Natural killer cell (primary cell): ENCODE data around the gene PCTP. TPM values are rescaled to one million over a fixed set of nuclear protein-coding genes. Genes with fewer than 3 reads are reported as not detected.

Experiments
- ATAC-seq, 3 donors: fragments of 150-1000 bp in 2 of 3; fragments of 200-7000 bp in 1 of 3; cut with Tn5 transposase; 1 replicate in 1 of 3; 2 replicates in 2 of 3; pipeline ENCODE4 v1.10.0; 2021; ENCODE audit warnings: mild to moderate bottlenecking in 2 of 3, moderate library complexity in 2 of 3
- DNase-seq, 2 donors: peaks; one replicate each; pipeline versions ENCODE4 v3.0.0 to v3.0.0-alpha.2; 2013 to 2021; ENCODE audit warnings: mixed read lengths in 1 of 2
- H3K27ac ChIP-seq: one replicate; pipeline ENCODE4 v1.5.1; 2013; ENCODE audit warnings: mild to moderate bottlenecking, low read length
- H3K27me3 ChIP-seq: one replicate; pipeline ENCODE4 v1.6.1; 2013; ENCODE audit warnings: low read length; ENCODE audit not compliant: control insufficient read depth, insufficient read depth
- H3K36me3 ChIP-seq: one replicate; pipeline ENCODE4 v1.6.1; 2013; ENCODE audit warnings: low read length; ENCODE audit not compliant: control insufficient read depth, insufficient read depth
- H3K4me1 ChIP-seq: one replicate; pipeline ENCODE4 v1.6.1; 2013; ENCODE audit warnings: low read length; ENCODE audit not compliant: control insufficient read depth, insufficient read depth
- H3K4me3 ChIP-seq: one replicate; pipeline ENCODE4 v1.5.1; 2013; ENCODE audit warnings: low read length
- H3K9me3 ChIP-seq: one replicate; pipeline ENCODE4 v1.6.1; 2013; ENCODE audit warnings: low read length; ENCODE audit not compliant: control insufficient read depth, insufficient read depth
- H3K27ac Mint-ChIP-seq, 2 donors: one replicate each; pipeline ENCODE4 v1.8.0; 2022; ENCODE audit warnings: mild to moderate bottlenecking in 2 of 2, mixed read lengths in 2 of 2, moderate library complexity in 1 of 2
- H3K27me3 Mint-ChIP-seq, 2 donors: one replicate each; pipeline ENCODE4 v1.8.0; 2022; ENCODE audit warnings: low read depth in 2 of 2, mixed read lengths in 2 of 2
- H3K36me3 Mint-ChIP-seq: one replicate; pipeline ENCODE4 v1.8.0; 2022; ENCODE audit warnings: mixed read lengths
- H3K4me1 Mint-ChIP-seq, 2 donors: one replicate each; pipeline ENCODE4 v1.8.0; 2022; ENCODE audit warnings: mixed read lengths in 2 of 2
- H3K4me3 Mint-ChIP-seq: one replicate; pipeline ENCODE4 v1.8.0; 2022; ENCODE audit warnings: mild to moderate bottlenecking, moderate library complexity, mixed read lengths
- H3K9me3 Mint-ChIP-seq, 2 donors: one replicate each; pipeline ENCODE4 v1.8.0; 2022; ENCODE audit warnings: mixed read lengths in 2 of 2
- WGBS: methylation state at CpG from one replicate; pipeline ENCODE4 v1.1.7; 2013; ENCODE audit warnings: missing lambda C conversion rate; ENCODE audit not compliant: insufficient coverage; 5-methylcytosine and 5-hydroxymethylcytosine counted together
- intact Hi-C: fragments of 100-400 bp; cut with micrococcal nuclease; formaldehyde crosslinking; loops from one replicate; pipeline ENCODE4 v1.14.2; 2022
- total RNA-seq, 4 donors: library from RNA; stranded (reverse); fragments of 120-200 nt in 1 of 4; gene quantifications; one replicate each; pipeline versions ENCODE4 v1.2.3 to v1.2.4, GENCODE V29; 2013 to 2022
- TF ChIP-seq, protein P1 (sequence below): fragments of 200-600 bp; IDR thresholded peaks from one replicate; pipeline ENCODE4 v1.8.0; 2022; ENCODE audit warnings: antibody characterized with exemption

PCTP gene
- total RNA-seq, result 1 to 10 TPM; 6.3 to 9.5 (median 9.2) TPM
- total RNA-seq (2013), result 13.8 TPM

DNA sequence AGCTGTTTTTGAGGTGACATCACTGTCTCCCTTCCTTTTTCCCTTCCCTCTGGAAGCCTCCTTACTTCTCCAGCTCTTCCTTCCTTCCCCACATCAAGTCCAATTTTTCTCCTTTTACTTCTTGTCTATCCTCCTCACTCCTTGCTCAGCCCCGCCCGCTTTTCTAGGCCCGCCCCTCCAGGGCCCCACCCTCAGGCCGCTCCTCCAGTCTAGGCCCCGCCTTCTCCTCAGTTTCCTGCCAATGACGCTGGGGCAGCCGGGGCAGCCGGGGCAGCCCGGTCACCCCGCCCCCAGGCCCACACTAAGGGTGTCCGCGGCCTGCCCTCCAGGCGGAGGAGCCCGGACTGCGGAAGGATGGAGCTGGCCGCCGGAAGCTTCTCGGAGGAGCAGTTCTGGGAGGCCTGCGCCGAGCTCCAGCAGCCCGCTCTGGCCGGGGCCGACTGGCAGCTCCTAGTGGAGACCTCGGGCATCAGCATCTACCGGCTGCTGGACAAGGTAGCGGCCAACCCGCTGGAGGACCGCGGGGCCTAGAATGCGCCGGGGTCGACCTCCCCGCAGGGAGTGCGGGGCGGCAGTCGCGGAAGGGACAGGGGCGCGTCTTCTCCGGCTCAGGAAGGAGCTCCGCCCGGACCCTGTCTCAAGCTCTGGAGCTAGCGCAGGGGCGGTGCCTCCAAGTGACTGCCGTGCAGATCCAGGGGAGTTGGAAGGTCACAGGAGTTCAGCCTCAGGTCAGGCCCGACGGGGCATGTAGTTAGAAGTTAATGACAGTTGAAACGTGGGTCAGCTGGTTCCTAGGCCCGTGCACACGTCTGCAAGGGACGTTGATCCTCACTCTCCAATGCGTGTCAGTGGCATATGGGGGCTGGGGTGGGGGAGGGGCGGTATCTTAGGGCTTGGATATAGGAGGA, at the start of gene PCTP:
PCTP (plus strand) TSS at position 302 of the 908 bp plus-strand sequence; CDS start at position 355, 53 bp downstream.
- peak within 1 kb of the TSS; percentile 83 for H3K4me3 ChIP-seq
- H3K27me3 ChIP-seq, result no peaks in the 10 kb centered on the region
- H3K36me3 ChIP-seq, result no peaks in the 10 kb centered on the region
- peaks cover 14% of the 10 kb centered on the region for H3K4me1 ChIP-seq
- peaks cover 21 to 38% of the 10 kb centered on the region in 2 donors for H3K4me1 Mint-ChIP-seq
- H3K27ac Mint-ChIP-seq, result peak within 1 kb of the TSS; percentile 52 to 57
- intact Hi-C loops, result no loop called here
- ATAC-seq, result peak; percentile 97 to 98 (median 97)
- no peak within 1 kb of the TSS for H3K27ac ChIP-seq
- H3K4me3 Mint-ChIP-seq, result peak within 1 kb of the TSS; percentile 88
- no peaks in the 10 kb centered on the region for H3K9me3 Mint-ChIP-seq
- DNase-seq, result peak; percentile 71 to 80
- no peaks in the 10 kb centered on the region for H3K9me3 ChIP-seq
- TF ChIP-seq, protein P1, sequence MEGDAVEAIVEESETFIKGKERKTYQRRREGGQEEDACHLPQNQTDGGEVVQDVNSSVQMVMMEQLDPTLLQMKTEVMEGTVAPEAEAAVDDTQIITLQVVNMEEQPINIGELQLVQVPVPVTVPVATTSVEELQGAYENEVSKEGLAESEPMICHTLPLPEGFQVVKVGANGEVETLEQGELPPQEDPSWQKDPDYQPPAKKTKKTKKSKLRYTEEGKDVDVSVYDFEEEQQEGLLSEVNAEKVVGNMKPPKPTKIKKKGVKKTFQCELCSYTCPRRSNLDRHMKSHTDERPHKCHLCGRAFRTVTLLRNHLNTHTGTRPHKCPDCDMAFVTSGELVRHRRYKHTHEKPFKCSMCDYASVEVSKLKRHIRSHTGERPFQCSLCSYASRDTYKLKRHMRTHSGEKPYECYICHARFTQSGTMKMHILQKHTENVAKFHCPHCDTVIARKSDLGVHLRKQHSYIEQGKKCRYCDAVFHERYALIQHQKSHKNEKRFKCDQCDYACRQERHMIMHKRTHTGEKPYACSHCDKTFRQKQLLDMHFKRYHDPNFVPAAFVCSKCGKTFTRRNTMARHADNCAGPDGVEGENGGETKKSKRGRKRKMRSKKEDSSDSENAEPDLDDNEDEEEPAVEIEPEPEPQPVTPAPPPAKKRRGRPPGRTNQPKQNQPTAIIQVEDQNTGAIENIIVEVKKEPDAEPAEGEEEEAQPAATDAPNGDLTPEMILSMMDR, result no peak
- under 1% methylated on average over 53 of the region's 53 CpGs for WGBS
- H3K36me3 Mint-ChIP-seq, result no peaks in the 10 kb centered on the region
- H3K27me3 Mint-ChIP-seq, result peaks cover 3 to 17% of the 10 kb centered on the region in 2 donors

GRCh38 chr17:55702150-55702549, 48.7 kb upstream of the PCTP start:
- Mint-ChIP-seq H3K27ac (no peak overlapping the region), H3K36me3 (no peaks in the 10 kb centered on the region), H3K27me3 (peaks cover 7 to 11% of the 10 kb centered on the region in 2 donors), H3K4me1 (no peaks in the 10 kb centered on the region), H3K4me3 (no peak overlapping the region), H3K9me3 (peaks cover 0 to 5% of the 10 kb centered on the region in 2 donors)
- intact Hi-C loops, result no loop called here
- Histone ChIP-seq H3K4me3 (no peak overlapping the region), H3K27ac (no peak overlapping the region), H3K36me3 (no peaks in the 10 kb centered on the region), H3K4me1 (no peaks in the 10 kb centered on the region), H3K27me3 (no peaks in the 10 kb centered on the region), H3K9me3 (no peaks in the 10 kb centered on the region)
- TF ChIP-seq, protein P1, result no peak
- ATAC-seq (no peak), DNase-seq (no peak)
- whole genome bisulfite sequencing, result 74% methylated on average over 6 of the region's 7 CpGs

- WGBS, result 87% methylated on average over 1 of the region's 1 CpG
- H3K27me3 ChIP-seq, result no peaks in the 10 kb centered on the region
- TF ChIP-seq, protein P1, result no peak
- ATAC-seq (no peak), DNase-seq (no peak)
- Mint-ChIP-seq H3K27me3 (peaks cover 9 to 11% of the 10 kb centered on the region in 2 donors), H3K9me3 (peaks cover 0 to 5% of the 10 kb centered on the region in 2 donors), H3K4me3 (no peak overlapping the region), H3K36me3 (no peaks in the 10 kb centered on the region), H3K4me1 (no peaks in the 10 kb centered on the region), H3K27ac (no peak overlapping the region)
- no peaks in the 10 kb centered on the region for H3K4me1 ChIP-seq
- no peaks in the 10 kb centered on the region for H3K36me3 ChIP-seq
- intact Hi-C loops, result no loop called here
- H3K27ac ChIP-seq, result no peak overlapping the region
- H3K9me3 ChIP-seq, result no peaks in the 10 kb centered on the region
- H3K4me3 ChIP-seq, result no peak overlapping the region
Observed at GRCh38 chr17:55704401-55704800, 46.5 kb upstream of the PCTP start.
